Dendritic cell treated with granulocyte-macrophage colony-stimulating factor and Interleukin-4, amounts not matched to agents 40 ng/mL and 50 ng/mL, for 4 days (primary cell): Measurements from ENCODE around the gene CRHR2.
"Not testable (repeated sequence)": the region's sequence is repeated elsewhere in the genome, so short reads cannot be mapped to it uniquely, and the experiment has no call there.

ENCODE experiments used
- H3K27ac Mint-ChIP-seq: one replicate; pipeline ENCODE4 v1.8.0; 2022; ENCODE audit warnings: mild to moderate bottlenecking, mixed read lengths
- H3K27me3 Mint-ChIP-seq: one replicate; pipeline ENCODE4 v1.8.0; 2022; ENCODE audit warnings: mild to moderate bottlenecking, mixed read lengths
- H3K36me3 Mint-ChIP-seq: one replicate; pipeline ENCODE4 v1.8.0; 2022; ENCODE audit warnings: low read depth, mixed read lengths
- H3K4me1 Mint-ChIP-seq: one replicate; pipeline ENCODE4 v1.8.0; 2022; ENCODE audit warnings: low read depth, mixed read lengths
- H3K4me3 Mint-ChIP-seq: one replicate; pipeline ENCODE4 v1.8.0; 2022; ENCODE audit warnings: mild to moderate bottlenecking, moderate library complexity, mixed read lengths
- H3K9me3 Mint-ChIP-seq: one replicate; pipeline ENCODE4 v1.8.0; 2022; ENCODE audit warnings: mixed read lengths
- intact Hi-C: fragments of 100-400 bp; cut with micrococcal nuclease; formaldehyde crosslinking; loops from one replicate; pipeline ENCODE4 v1.15.0; 2022

CRHR2 gene

GRCh38 chr7:30649717-30650420 lies 32.4 kb downstream of the CRHR2 start:
- no peaks in the 10 kb centered on the region for H3K27me3 Mint-ChIP-seq
- H3K9me3 Mint-ChIP-seq, result no peaks in the 10 kb centered on the region
- intact Hi-C loops, result no loop called here
- peaks cover 13% of the 10 kb centered on the region for H3K36me3 Mint-ChIP-seq
- H3K4me1 Mint-ChIP-seq, result no peaks in the 10 kb centered on the region
- H3K27ac Mint-ChIP-seq, result no peak overlapping the region
- no peak overlapping the region for H3K4me3 Mint-ChIP-seq

- intact Hi-C loops, result no loop called here
- Mint-ChIP-seq H3K27ac (no peak overlapping the region), H3K36me3 (peaks cover 13% of the 10 kb centered on the region), H3K4me3 (no peak overlapping the region), H3K4me1 (peaks cover 2% of the 10 kb centered on the region), H3K9me3 (no peaks in the 10 kb centered on the region), H3K27me3 (no peaks in the 10 kb centered on the region)
Measured at GRCh38 chr7:30648744-30649540, 33.3 kb downstream of the CRHR2 start.

GRCh38 chr7:30647589-30648364 lies 34.5 kb downstream of the CRHR2 start:
- Mint-ChIP-seq H3K27me3 (no peaks in the 10 kb centered on the region), H3K4me3 (no peak overlapping the region), H3K4me1 (peaks cover 5% of the 10 kb centered on the region), H3K27ac (no peak overlapping the region), H3K9me3 (no peaks in the 10 kb centered on the region), H3K36me3 (peaks cover 14% of the 10 kb centered on the region)
- intact Hi-C loops, result no loop called here

GRCh38 chr7:30646154-30646553 lies 36.1 kb downstream of the CRHR2 start:
- H3K9me3 Mint-ChIP-seq, result no peaks in the 10 kb centered on the region
- H3K36me3 Mint-ChIP-seq, result peaks cover 19% of the 10 kb centered on the region
- no peaks in the 10 kb centered on the region for H3K27me3 Mint-ChIP-seq
- H3K4me3 Mint-ChIP-seq, result no peak overlapping the region
- peaks cover 5% of the 10 kb centered on the region for H3K4me1 Mint-ChIP-seq
- no peak overlapping the region for H3K27ac Mint-ChIP-seq
- intact Hi-C loops, result no loop called here

- H3K4me1 Mint-ChIP-seq, result peaks cover 5% of the 10 kb centered on the region
- H3K27me3 Mint-ChIP-seq, result no peaks in the 10 kb centered on the region
- H3K27ac Mint-ChIP-seq, result no peak overlapping the region
- peaks cover 19% of the 10 kb centered on the region for H3K36me3 Mint-ChIP-seq
- no peaks in the 10 kb centered on the region for H3K9me3 Mint-ChIP-seq
- intact Hi-C loops, result no loop called here
- no peak overlapping the region for H3K4me3 Mint-ChIP-seq
Measured at GRCh38 chr7:30645661-30646060, 36.6 kb downstream of the CRHR2 start.

GRCh38 chr7:30644286-30644955 lies 37.8 kb downstream of the CRHR2 start:
- intact Hi-C loops, result no loop called here
- Mint-ChIP-seq H3K27ac (no peak overlapping the region), H3K9me3 (no peaks in the 10 kb centered on the region), H3K4me1 (peaks cover 5% of the 10 kb centered on the region), H3K27me3 (no peaks in the 10 kb centered on the region), H3K4me3 (no peak overlapping the region), H3K36me3 (peaks cover 19% of the 10 kb centered on the region)

GRCh38 chr7:30642789-30643188 lies 39.5 kb downstream of the CRHR2 start:
- Mint-ChIP-seq H3K27me3 (no peaks in the 10 kb centered on the region), H3K27ac (no peak overlapping the region), H3K36me3 (peaks cover 19% of the 10 kb centered on the region), H3K9me3 (no peaks in the 10 kb centered on the region), H3K4me1 (peaks cover 5% of the 10 kb centered on the region), H3K4me3 (no peak overlapping the region)
- intact Hi-C loops, result no loop called here

GRCh38 chr7:30642322-30642721 lies 39.9 kb downstream of the CRHR2 start:
- intact Hi-C loops, H3K9me3 Mint-ChIP-seq, H3K4me3 Mint-ChIP-seq, H3K27ac Mint-ChIP-seq, H3K27me3 Mint-ChIP-seq, H3K4me1 Mint-ChIP-seq: not testable (repeated sequence)
- peaks cover 19% of the 10 kb centered on the region for H3K36me3 Mint-ChIP-seq

- Mint-ChIP-seq H3K27me3 (no peaks in the 10 kb centered on the region), H3K4me3 (no peak overlapping the region), H3K9me3 (no peaks in the 10 kb centered on the region), H3K27ac (no peak overlapping the region), H3K36me3 (peaks cover 52% of the 10 kb centered on the region), H3K4me1 (no peaks in the 10 kb centered on the region)
- intact Hi-C loops, result no loop called here
Measured at GRCh38 chr7:30635798-30636197, 46.5 kb downstream of the CRHR2 start.

GRCh38 chr7:30634634-30635201 lies 47.5 kb downstream of the CRHR2 start:
- H3K27ac Mint-ChIP-seq, result no peak overlapping the region
- intact Hi-C loops, result no loop called here
- peaks cover 60% of the 10 kb centered on the region for H3K36me3 Mint-ChIP-seq
- H3K27me3 Mint-ChIP-seq, result no peaks in the 10 kb centered on the region
- no peaks in the 10 kb centered on the region for H3K9me3 Mint-ChIP-seq
- H3K4me3 Mint-ChIP-seq, result no peak overlapping the region
- H3K4me1 Mint-ChIP-seq, result no peaks in the 10 kb centered on the region

GRCh38 chr7:30634193-30634626 lies 48.0 kb downstream of the CRHR2 start:
- no peaks in the 10 kb centered on the region for H3K4me1 Mint-ChIP-seq
- H3K27me3 Mint-ChIP-seq, result no peaks in the 10 kb centered on the region
- H3K27ac Mint-ChIP-seq, result no peak overlapping the region
- H3K36me3 Mint-ChIP-seq, result peaks cover 64% of the 10 kb centered on the region
- intact Hi-C loops, result no loop called here
- H3K9me3 Mint-ChIP-seq, result no peaks in the 10 kb centered on the region
- H3K4me3 Mint-ChIP-seq, result no peak overlapping the region

GRCh38 chr7:30633223-30633622 lies 49.0 kb downstream of the CRHR2 start:
- H3K27ac Mint-ChIP-seq, result no peak overlapping the region
- H3K4me1 Mint-ChIP-seq, result no peaks in the 10 kb centered on the region
- H3K4me3 Mint-ChIP-seq, result no peak overlapping the region
- no peaks in the 10 kb centered on the region for H3K27me3 Mint-ChIP-seq
- H3K36me3 Mint-ChIP-seq, result peaks cover 73% of the 10 kb centered on the region
- intact Hi-C loops, result no loop called here
- H3K9me3 Mint-ChIP-seq, result no peaks in the 10 kb centered on the region

- H3K4me1 Mint-ChIP-seq, result no peaks in the 10 kb centered on the region
- no peak overlapping the region for H3K4me3 Mint-ChIP-seq
- H3K36me3 Mint-ChIP-seq, result peaks cover 94% of the 10 kb centered on the region
- no peaks in the 10 kb centered on the region for H3K9me3 Mint-ChIP-seq
- H3K27me3 Mint-ChIP-seq, result no peaks in the 10 kb centered on the region
- no peak overlapping the region for H3K27ac Mint-ChIP-seq
- intact Hi-C loops, result no loop called here
Measured at GRCh38 chr7:30630986-30631385, 51.3 kb downstream of the CRHR2 start.
